ENCODE results near the gene PARD6G. TPM values are rescaled to one million over a fixed set of nuclear protein-coding genes. Genes with fewer than 3 reads are reported as not detected.

PARD6G gene
- total and polyA plus RNA-seq, 10 of the 15 experiments (the other 5 are each of a cell fraction or from before 2014, with no cell fraction given): 0.20 to 2.0 (median 0.60) TPM

DNA sequence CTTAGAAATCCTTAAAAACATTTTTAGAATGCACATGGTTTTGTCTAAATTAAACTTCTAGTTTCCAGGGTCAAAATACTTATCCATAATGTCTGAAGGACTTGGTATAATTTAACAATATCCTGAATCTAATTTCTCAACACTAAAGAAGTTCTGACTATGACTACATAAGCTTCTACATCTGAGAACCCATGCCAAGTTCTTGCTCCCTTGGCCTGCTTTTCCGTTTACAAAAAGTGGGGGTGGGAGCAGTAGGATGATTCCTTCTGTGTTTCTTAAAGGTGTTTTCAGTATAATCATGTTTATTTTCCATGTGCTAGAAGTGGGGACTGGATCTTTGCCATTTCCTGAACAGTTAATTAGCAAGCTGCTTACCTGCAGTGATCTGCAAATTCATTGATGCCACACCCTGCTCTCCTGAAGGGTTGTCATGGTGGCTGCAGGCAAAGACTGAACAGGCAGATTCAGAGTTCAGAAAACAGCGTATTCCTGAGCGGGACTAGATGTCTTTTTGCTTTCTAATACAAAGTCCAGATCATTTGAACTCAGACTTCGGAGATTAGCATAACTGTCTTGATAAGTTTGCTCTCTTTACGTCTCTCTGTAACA, 102.0 kb downstream of the PARD6G start (continued):
- TF ChIP-seq SUPT20H (IDR thresholded peaks at IDR 0.05; ENCODE audit: borderline replicate concordance, control insufficient read depth, low read depth, low read length) (no peak), JUND (IDR thresholded peaks at IDR 0.05; ENCODE audit: low read depth, low read length) (no peak), NRF1 (conservative IDR thresholded peaks at IDR 0.05; ENCODE audit: low read depth, low read length) (no peak), TBL1XR1 (IDR thresholded peaks at IDR 0.05; ENCODE audit: low read depth, low read length) (no peak), SIN3A (IDR thresholded peaks at IDR 0.05; ENCODE audit: low read depth, low read length) (no peak), ASH2L (IDR thresholded peaks at IDR 0.05; ENCODE audit: borderline replicate concordance, low read depth) (no peak), FOXK2 (IDR thresholded peaks at IDR 0.05) (no peak), TCF3 (IDR thresholded peaks at IDR 0.05; ENCODE audit: borderline replicate concordance, insufficient read depth, low read depth, low read length) (no peak), ZNF217 (IDR thresholded peaks at IDR 0.05) (no peak)
- TF ChIP-seq, protein P1, sequence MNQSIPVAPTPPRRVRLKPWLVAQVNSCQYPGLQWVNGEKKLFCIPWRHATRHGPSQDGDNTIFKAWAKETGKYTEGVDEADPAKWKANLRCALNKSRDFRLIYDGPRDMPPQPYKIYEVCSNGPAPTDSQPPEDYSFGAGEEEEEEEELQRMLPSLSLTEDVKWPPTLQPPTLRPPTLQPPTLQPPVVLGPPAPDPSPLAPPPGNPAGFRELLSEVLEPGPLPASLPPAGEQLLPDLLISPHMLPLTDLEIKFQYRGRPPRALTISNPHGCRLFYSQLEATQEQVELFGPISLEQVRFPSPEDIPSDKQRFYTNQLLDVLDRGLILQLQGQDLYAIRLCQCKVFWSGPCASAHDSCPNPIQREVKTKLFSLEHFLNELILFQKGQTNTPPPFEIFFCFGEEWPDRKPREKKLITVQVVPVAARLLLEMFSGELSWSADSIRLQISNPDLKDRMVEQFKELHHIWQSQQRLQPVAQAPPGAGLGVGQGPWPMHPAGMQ (IDR thresholded peaks at IDR 0.05; ENCODE audit: borderline replicate concordance): no peak

DNA sequence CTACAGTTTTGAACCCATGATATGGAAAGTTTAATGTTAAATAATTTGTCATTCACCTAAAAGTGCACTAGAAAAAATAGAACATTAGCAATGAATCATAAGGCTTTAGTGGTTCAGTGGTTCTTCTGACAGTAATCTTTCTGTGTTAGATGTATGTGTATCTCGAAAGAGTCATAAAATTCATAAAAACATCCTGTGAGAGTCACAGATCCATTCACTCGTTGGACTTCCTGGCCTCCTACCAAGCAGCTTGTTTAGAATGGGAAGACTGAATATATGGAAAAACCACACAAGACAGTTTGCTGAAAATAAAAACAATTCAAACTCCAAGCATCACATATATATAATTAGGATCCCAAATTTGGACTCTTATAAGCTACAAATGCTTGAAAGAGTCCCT, 103.4 kb downstream of the PARD6G start:
- no peak overlapping the region for H3K4me2 ChIP-seq (ENCODE audit: control insufficient read depth, insufficient read depth)
- FAIRE-seq (no peak), DNase-seq (ENCODE audit: low read depth, low spot score) (no peak), ATAC-seq (no peak)
- ChIA-PET CTCF (interaction anchor here (0.8 to 4.6 kb wide), 7 partner anchors 11 to 489 kb away, joined by 3 to 18 read pairs (median 4); no protein-coding TSS in a partner anchor), SMC1A (ENCODE audit: uncharacterized antibody, unreplicated experiment) (interaction anchor here (1.3 to 2.5 kb wide), 3 partner anchors 14 to 37 kb away, joined by 3 to 8 read pairs (median 8); no protein-coding TSS in a partner anchor), POLR2A (interaction anchor here (0.9 kb wide), 1 partner anchor 34 kb away, joined by 3 read pairs; no protein-coding TSS in a partner anchor), RAD21 (ENCODE audit: unreplicated experiment) (no interaction called here)
- H3K9ac ChIP-seq (ENCODE audit: control insufficient read depth, insufficient read depth, low read length): no peak overlapping the region
- H3K4me3 ChIP-seq: no peak overlapping the region
- TF ChIP-seq HDGF (IDR thresholded peaks at IDR 0.05) (no peak), NR2C1 (IDR thresholded peaks at IDR 0.05) (no peak), JUNB (IDR thresholded peaks at IDR 0.05) (no peak), SREBF1 (IDR thresholded peaks at IDR 0.05; ENCODE audit: low read length) (no peak), SIN3A (IDR thresholded peaks at IDR 0.05; ENCODE audit: low read depth, low read length) (no peak), STAT3 (IDR thresholded peaks at IDR 0.05; ENCODE audit: low read depth, low read length) (no peak), RBBP5 (conservative IDR thresholded peaks at IDR 0.05) (no peak), CBX3 (IDR thresholded peaks at IDR 0.05; ENCODE audit: borderline replicate concordance, low read depth) (no peak), MYB (IDR thresholded peaks at IDR 0.05; ENCODE audit: borderline replicate concordance, low read depth, low read length) (no peak)
- TF ChIP-seq, protein P2, sequence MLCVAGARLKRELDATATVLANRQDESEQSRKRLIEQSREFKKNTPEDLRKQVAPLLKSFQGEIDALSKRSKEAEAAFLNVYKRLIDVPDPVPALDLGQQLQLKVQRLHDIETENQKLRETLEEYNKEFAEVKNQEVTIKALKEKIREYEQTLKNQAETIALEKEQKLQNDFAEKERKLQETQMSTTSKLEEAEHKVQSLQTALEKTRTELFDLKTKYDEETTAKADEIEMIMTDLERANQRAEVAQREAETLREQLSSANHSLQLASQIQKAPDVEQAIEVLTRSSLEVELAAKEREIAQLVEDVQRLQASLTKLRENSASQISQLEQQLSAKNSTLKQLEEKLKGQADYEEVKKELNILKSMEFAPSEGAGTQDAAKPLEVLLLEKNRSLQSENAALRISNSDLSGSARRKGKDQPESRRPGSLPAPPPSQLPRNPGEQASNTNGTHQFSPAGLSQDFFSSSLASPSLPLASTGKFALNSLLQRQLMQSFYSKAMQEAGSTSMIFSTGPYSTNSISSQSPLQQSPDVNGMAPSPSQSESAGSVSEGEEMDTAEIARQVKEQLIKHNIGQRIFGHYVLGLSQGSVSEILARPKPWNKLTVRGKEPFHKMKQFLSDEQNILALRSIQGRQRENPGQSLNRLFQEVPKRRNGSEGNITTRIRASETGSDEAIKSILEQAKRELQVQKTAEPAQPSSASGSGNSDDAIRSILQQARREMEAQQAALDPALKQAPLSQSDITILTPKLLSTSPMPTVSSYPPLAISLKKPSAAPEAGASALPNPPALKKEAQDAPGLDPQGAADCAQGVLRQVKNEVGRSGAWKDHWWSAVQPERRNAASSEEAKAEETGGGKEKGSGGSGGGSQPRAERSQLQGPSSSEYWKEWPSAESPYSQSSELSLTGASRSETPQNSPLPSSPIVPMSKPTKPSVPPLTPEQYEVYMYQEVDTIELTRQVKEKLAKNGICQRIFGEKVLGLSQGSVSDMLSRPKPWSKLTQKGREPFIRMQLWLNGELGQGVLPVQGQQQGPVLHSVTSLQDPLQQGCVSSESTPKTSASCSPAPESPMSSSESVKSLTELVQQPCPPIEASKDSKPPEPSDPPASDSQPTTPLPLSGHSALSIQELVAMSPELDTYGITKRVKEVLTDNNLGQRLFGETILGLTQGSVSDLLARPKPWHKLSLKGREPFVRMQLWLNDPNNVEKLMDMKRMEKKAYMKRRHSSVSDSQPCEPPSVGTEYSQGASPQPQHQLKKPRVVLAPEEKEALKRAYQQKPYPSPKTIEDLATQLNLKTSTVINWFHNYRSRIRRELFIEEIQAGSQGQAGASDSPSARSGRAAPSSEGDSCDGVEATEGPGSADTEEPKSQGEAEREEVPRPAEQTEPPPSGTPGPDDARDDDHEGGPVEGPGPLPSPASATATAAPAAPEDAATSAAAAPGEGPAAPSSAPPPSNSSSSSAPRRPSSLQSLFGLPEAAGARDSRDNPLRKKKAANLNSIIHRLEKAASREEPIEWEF (IDR thresholded peaks at IDR 0.05; ENCODE audit: insufficient replicate concordance, low read depth, low read length): no peak
- no peaks in the 10 kb centered on the region for H4K20me1 ChIP-seq (ENCODE audit: control insufficient read depth, insufficient read depth)
- no peak overlapping the region for H3K27ac ChIP-seq (ENCODE audit: control insufficient read depth, insufficient read depth)
- no peaks in the 10 kb centered on the region for H3K27me3 ChIP-seq (replicated peaks in 1 of 2; ENCODE audit: control insufficient read depth in 2 of 2, insufficient read depth in 2 of 2, low read length in 1 of 2)
- no TSS peak for BruUV-seq (replicated peaks)
- H3K79me2 ChIP-seq (ENCODE audit: control insufficient read depth, insufficient read depth, low read length): no peaks in the 10 kb centered on the region
- no peaks in the 10 kb centered on the region for H3K4me1 ChIP-seq (ENCODE audit: control insufficient read depth, insufficient read depth, low read length)
- no peaks in the 10 kb centered on the region for H3K9me3 ChIP-seq (replicated peaks; ENCODE audit: control insufficient read depth, insufficient read depth, low read length)
- in situ Hi-C loops (cut with MboI) (no loop called here), intact Hi-C loops (cut with micrococcal nuclease; ENCODE audit: unreplicated experiment) (loop anchor here (10.0 kb wide), 1 partner anchor 459 kb away; no protein-coding TSS in a partner anchor)
- H2AFZ ChIP-seq (ENCODE audit: control insufficient read depth, low read depth, low read length): no peak overlapping the region
- peaks cover 0 to 4% of the 10 kb centered on the region in 2 experiments; a peak in 1 of 4 replicates for H3K36me3 ChIP-seq (ENCODE audit: control insufficient read depth in 2 of 2, insufficient read depth in 2 of 2, low read length in 1 of 2)
- 68% methylated on average over 2 of the region's 2 CpGs for WGBS (ENCODE audit: insufficient coverage, insufficient replicate concordance, low lambda C conversion rate, missing lambda C conversion rate)

Measured in GM12878 (cell line).